Brain microvascular endothelial cell (primary cell): ENCODE data around the gene MED16.
"Not testable (repeated sequence)": the region's sequence is repeated elsewhere in the genome, so short reads cannot be mapped to it uniquely, and the experiment has no call there.

Source experiments
- DNase-seq: peaks from one replicate; pipeline ENCODE4 v3.0.0-alpha.2; 2020
- H3K27ac ChIP-seq: fragments of 250-450 bp; sonication (Bioruptor Pico); 2 replicates; pipeline ENCODE4 v1.5.1; 2020; ENCODE audit warnings: mild to moderate bottlenecking, moderate library complexity
- H3K27me3 ChIP-seq: fragments of 250-450 bp; sonication (Bioruptor Pico); replicated peaks from 2 replicates; pipeline ENCODE4 v1.5.1; 2020; ENCODE audit warnings: mild to moderate bottlenecking
- H3K36me3 ChIP-seq: fragments of 250-450 bp; sonication (Bioruptor Pico); replicated peaks from 2 replicates; pipeline ENCODE4 v1.5.1; 2020; ENCODE audit warnings: mild to moderate bottlenecking
- H3K4me3 ChIP-seq: 2 replicates; pipeline ENCODE4 v1.5.1; 2011; ENCODE audit warnings: low read depth, mild to moderate bottlenecking, control low read depth, low read length, moderate library complexity
- CTCF ChIP-seq: IDR thresholded peaks from 2 replicates; pipeline ENCODE4 v1.5.1; 2011; ENCODE audit warnings: low read depth, mild to moderate bottlenecking, moderate library complexity, low read length, control low read depth, inconsistent platforms; ENCODE audit errors: missing control alignments
- in situ Hi-C: cut with HindIII; loops from 2 replicates; pipeline ENCODE4 v1.10.0; 2017; ENCODE audit warnings: low sequenced_read_pairs, low pct_ligation_motif_present

The MED16 gene

DNA sequence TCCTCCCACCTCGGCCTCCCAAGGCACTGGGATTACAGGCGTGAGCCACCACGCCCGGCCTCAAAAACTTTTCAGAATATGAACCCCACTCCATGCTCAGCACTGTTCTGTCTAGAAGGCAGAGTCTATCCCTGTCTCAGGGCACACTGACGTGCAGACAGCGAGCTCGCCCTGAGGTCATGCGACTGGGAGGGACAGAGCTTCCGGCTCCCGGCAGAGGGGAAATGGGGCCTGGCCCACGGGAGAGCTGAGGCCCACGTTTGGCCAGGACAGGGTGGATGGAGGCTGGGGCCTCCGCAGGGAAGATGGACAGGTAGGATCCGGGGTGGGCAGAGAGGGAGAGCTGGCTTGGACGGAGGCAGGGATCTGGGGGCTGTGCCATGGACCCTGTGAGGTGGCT lies 68.1 kb downstream of the MED16 start:
- no peak for TF ChIP-seq CTCF
- no peak for DNase-seq
- Histone ChIP-seq H3K4me3 (no peak overlapping the region), H3K36me3 (no peaks in the 10 kb centered on the region), H3K27ac (no peak overlapping the region), H3K27me3 (peaks cover 2% of the 10 kb centered on the region)
- in situ Hi-C loops, result no loop called here

DNA sequence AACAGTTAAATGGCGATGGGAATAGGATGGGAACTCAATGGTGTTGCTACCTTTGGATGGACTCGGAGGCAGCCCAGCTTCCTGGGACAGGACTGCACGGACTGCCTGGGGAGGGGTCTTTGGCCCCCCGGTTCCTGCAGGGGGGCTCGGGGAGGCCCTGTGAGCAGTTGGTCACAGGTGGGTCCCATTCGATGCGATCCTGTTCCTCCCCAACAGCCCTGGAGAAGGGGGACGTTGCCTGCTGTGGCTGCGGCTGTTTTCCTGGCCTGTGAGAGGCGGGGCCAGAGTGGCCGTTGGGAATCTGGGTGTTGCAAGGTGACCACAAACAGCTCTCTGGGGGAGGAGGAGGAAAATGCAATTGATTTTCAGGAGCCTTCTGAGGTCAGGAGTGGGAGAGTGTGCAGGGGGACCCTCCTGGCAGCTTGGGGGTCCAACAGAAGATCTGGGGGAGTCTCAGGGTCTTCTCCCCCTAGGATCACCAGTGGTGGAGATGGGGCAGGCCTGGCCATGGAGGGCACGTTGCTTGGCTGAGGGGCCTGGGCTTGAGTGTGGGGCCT lies 69.3 kb downstream of the MED16 start:
- Histone ChIP-seq H3K4me3 (no peak overlapping the region), H3K27ac (no peak overlapping the region), H3K27me3 (peaks cover 2% of the 10 kb centered on the region), H3K36me3 (no peaks in the 10 kb centered on the region)
- no peak for DNase-seq
- TF ChIP-seq CTCF, result no peak
- in situ Hi-C loops, result no loop called here

DNA sequence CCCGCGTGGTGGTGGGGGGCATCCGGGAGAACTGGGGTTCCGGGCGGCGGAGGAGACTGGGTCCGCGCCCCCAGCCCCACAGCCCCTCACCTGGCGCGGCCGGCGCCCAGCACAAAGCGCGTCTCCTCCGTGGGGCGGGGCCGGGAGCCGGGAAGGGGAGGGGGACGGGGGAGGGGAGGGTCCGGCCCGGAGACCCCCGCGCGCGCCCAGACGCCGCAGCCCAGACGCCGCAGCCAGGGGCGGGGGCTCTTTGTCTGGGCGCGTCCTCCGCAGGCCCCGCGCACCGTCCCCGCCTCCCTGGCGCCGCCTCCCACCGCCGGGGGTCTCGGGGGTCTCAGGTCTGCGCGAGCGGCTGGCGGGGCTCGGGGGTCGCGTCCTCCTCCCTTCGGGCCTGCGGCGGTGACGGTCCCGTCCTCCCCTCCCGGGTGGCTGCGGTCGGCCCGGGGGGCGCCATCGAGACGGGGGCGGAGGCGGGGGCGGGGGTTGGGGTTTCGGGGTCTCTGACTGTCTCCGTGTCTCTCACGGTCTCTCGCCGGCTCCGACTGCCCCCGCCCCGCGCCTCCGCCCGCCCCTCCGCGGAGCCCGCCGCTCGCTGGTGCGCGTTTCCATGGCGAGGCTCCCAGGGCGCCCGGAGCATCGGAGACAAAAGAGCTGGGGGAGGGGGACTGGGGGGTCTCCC lies 71.0 kb downstream of the MED16 start, which contains the start of gene PLPPR3:
TSS of gene PLPPR3 (minus strand) at position 131 of the 679 bp plus-strand sequence. CDS start 396 bp downstream, outside the sequence.
- Histone ChIP-seq H3K36me3 (no peaks in the 10 kb centered on the region), H3K4me3 (peak within 1 kb of the TSS; percentile 17), H3K27ac (no peak within 1 kb of the TSS), H3K27me3 (peaks cover 2% of the 10 kb centered on the region)
- no peak for TF ChIP-seq CTCF
- DNase-seq, result no peak
- in situ Hi-C loops, result no loop called here

DNA sequence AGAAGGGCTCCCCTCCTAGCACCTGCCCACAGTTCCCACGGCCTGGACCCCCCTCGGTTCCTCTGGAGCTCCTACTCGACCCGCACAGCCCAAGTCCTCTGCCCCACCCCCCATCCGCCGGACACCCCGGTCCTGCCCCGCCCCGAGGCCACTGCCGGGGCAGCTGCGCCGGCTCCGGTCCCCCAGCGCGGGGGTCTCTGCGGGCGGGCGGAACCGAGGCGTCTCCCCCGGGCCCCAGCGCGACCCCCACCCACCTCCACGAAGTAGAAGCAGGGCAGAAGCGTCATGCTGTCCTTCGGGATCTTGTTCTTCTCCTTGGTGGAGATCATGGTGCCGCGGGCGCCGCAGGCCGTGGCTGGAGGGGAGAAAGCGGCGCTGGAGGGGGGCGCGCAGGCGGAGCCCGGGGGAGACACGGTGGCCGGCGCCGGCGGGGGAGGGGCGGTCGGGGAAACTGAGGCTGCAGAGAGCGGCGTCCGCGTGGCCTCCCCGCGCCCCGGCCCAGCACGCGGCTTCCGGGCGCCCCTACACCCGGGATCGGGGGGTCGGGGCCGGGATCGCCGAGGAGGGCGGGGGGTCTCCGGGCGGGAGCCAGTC lies 71.7 kb downstream of the MED16 start:
- in situ Hi-C loops, result no loop called here
- H3K27me3 ChIP-seq, result peaks cover 2% of the 10 kb centered on the region
- TF ChIP-seq CTCF, result no peak
- no peak overlapping the region for H3K27ac ChIP-seq
- no peak for DNase-seq
- H3K36me3 ChIP-seq, result no peaks in the 10 kb centered on the region
- peak overlapping the region; percentile 17 for H3K4me3 ChIP-seq

DNA sequence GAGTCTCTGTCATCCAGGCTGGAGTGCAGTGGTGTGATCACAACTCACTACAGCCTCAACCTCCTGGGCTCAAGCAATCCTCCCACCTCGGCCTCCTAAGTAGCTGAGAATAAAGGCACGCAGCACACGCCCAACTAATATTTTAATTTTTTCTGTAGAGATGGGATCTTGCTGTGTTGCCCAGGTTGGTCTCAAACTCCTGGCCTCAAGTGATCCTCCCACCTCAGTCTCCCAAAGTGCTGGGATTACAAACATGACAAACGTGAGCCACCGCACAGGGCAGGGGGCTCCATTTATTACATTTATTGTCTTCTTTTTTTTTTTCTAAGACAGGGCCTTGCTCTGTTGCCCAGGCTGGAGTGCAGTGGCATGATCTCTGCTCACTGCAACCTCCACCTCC lies 72.8 kb downstream of the MED16 start:
- in situ Hi-C loops, H3K36me3 ChIP-seq, H3K4me3 ChIP-seq, DNase-seq, H3K27ac ChIP-seq, H3K27me3 ChIP-seq: not testable (repeated sequence)
